HUES6 (cell line): ENCODE data around the gene HDAC4.
A peak's percentile ranks its signal among the peaks of the same experiment; 100 is the strongest.
"Not testable (repeated sequence)": the region's sequence is repeated elsewhere in the genome, so short reads cannot be mapped to it uniquely, and the experiment has no call there.

Source experiments
- H3K27ac ChIP-seq: 2 replicates; pipeline ENCODE4 v1.7.0; 2013; ENCODE audit warnings: low read depth, mild to moderate bottlenecking, low read length, inconsistent platforms
- H3K27me3 ChIP-seq: 2 replicates; pipeline ENCODE4 v1.6.1; 2013; ENCODE audit warnings: low read length; ENCODE audit not compliant: control insufficient read depth, insufficient read depth
- H3K36me3 ChIP-seq: 2 replicates; pipeline ENCODE4 v1.6.1; 2013; ENCODE audit warnings: low read length; ENCODE audit not compliant: control insufficient read depth, insufficient read depth
- H3K4me1 ChIP-seq: 2 replicates; pipeline ENCODE4 v1.6.1; 2013; ENCODE audit warnings: low read length; ENCODE audit not compliant: control insufficient read depth, insufficient read depth
- H3K4me3 ChIP-seq: 2 replicates; pipeline ENCODE4 v1.5.1; 2013; ENCODE audit warnings: low read depth, low read length
- H3K9ac ChIP-seq: one replicate; pipeline ENCODE4 v1.6.1; 2013; ENCODE audit warnings: mild to moderate bottlenecking, low read length
- H3K9me3 ChIP-seq: 2 replicates; pipeline ENCODE4 v1.6.1; 2013; ENCODE audit warnings: low read depth, low read length; ENCODE audit not compliant: control insufficient read depth, insufficient read depth

The HDAC4 gene

GRCh38 chr2:239400596-239401066 lies at the start of gene HDAC4:
Gene HDAC4, minus strand, starts transcription at chr2:239401020. Its CDS starts 48,321 bp downstream, at chr2:239352699.
- no peaks in the 10 kb centered on the region for H3K9me3 ChIP-seq
- H3K27me3 ChIP-seq: no peaks in the 10 kb centered on the region
- H3K4me3 ChIP-seq: peak within 1 kb of the TSS; percentile 88
- peak within 1 kb of the TSS; percentile 100 for H3K27ac ChIP-seq
- no peaks in the 10 kb centered on the region for H3K36me3 ChIP-seq
- H3K4me1 ChIP-seq: peaks cover 15% of the 10 kb centered on the region
- H3K9ac ChIP-seq: peak within 1 kb of the TSS; percentile 100

GRCh38 chr2:239449468-239449867 lies 48.6 kb upstream of the HDAC4 start:
- H3K27ac ChIP-seq, H3K4me3 ChIP-seq, H3K9ac ChIP-seq, H3K4me1 ChIP-seq, H3K27me3 ChIP-seq, H3K36me3 ChIP-seq: not testable (repeated sequence)
- H3K9me3 ChIP-seq: peaks cover 10% of the 10 kb centered on the region

GRCh38 chr2:239445771-239446524 lies 45.1 kb upstream of the HDAC4 start:
- no peaks in the 10 kb centered on the region for H3K36me3 ChIP-seq
- H3K27ac ChIP-seq: no peak overlapping the region
- H3K9ac ChIP-seq: no peak overlapping the region
- H3K4me3 ChIP-seq: no peak overlapping the region
- H3K27me3 ChIP-seq: peaks cover 9% of the 10 kb centered on the region; the same call in 1 of the 2 replicates
- peaks cover 14% of the 10 kb centered on the region for H3K9me3 ChIP-seq
- peaks cover 7% of the 10 kb centered on the region; the same call in 1 of the 2 replicates for H3K4me1 ChIP-seq

- Histone ChIP-seq H3K27me3 (peaks cover 20% of the 10 kb centered on the region; the same call in 1 of the 2 replicates), H3K9me3 (peaks cover 8% of the 10 kb centered on the region), H3K36me3 (no peaks in the 10 kb centered on the region), H3K9ac (no peak overlapping the region), H3K4me3 (no peak overlapping the region), H3K27ac (no peak overlapping the region), H3K4me1 (peaks cover 15% of the 10 kb centered on the region)
Measured at GRCh38 chr2:239444626-239445577, 44.1 kb upstream of the HDAC4 start.

- no peaks in the 10 kb centered on the region for H3K36me3 ChIP-seq
- H3K4me3 ChIP-seq: no peak overlapping the region
- H3K9me3 ChIP-seq: peaks cover 8% of the 10 kb centered on the region
- H3K27ac ChIP-seq: no peak overlapping the region
- peaks cover 15% of the 10 kb centered on the region for H3K4me1 ChIP-seq
- H3K9ac ChIP-seq: no peak overlapping the region
- peaks cover 29% of the 10 kb centered on the region; the same call in 1 of the 2 replicates for H3K27me3 ChIP-seq
Measured at GRCh38 chr2:239443666-239444567, 43.1 kb upstream of the HDAC4 start.

GRCh38 chr2:239443102-239443620 lies 42.3 kb upstream of the HDAC4 start:
- Histone ChIP-seq H3K36me3 (no peaks in the 10 kb centered on the region), H3K9me3 (peaks cover 8% of the 10 kb centered on the region), H3K27me3 (peaks cover 32% of the 10 kb centered on the region; the same call in 1 of the 2 replicates), H3K9ac (no peak overlapping the region), H3K27ac (no peak overlapping the region), H3K4me1 (peaks cover 15% of the 10 kb centered on the region), H3K4me3 (no peak overlapping the region)

GRCh38 chr2:239442192-239442591 lies 41.4 kb upstream of the HDAC4 start:
- peaks cover 32% of the 10 kb centered on the region; the same call in 1 of the 2 replicates for H3K27me3 ChIP-seq
- no peak overlapping the region for H3K4me3 ChIP-seq
- no peak overlapping the region for H3K9ac ChIP-seq
- H3K4me1 ChIP-seq: peaks cover 15% of the 10 kb centered on the region
- no peak overlapping the region for H3K27ac ChIP-seq
- H3K36me3 ChIP-seq: no peaks in the 10 kb centered on the region
- peaks cover 8% of the 10 kb centered on the region for H3K9me3 ChIP-seq

- Histone ChIP-seq H3K9ac (no peak overlapping the region), H3K4me1 (peaks cover 15% of the 10 kb centered on the region), H3K36me3 (no peaks in the 10 kb centered on the region), H3K4me3 (peak overlapping the region; percentile 34; the same call in 1 of the 2 replicates), H3K27me3 (peaks cover 32% of the 10 kb centered on the region; the same call in 1 of the 2 replicates), H3K9me3 (peaks cover 10% of the 10 kb centered on the region), H3K27ac (no peak overlapping the region)
Measured at GRCh38 chr2:239441261-239442078, 40.6 kb upstream of the HDAC4 start.

- Histone ChIP-seq H3K4me1 (peaks cover 15% of the 10 kb centered on the region), H3K27me3 (peaks cover 32% of the 10 kb centered on the region; the same call in 1 of the 2 replicates), H3K9ac (no peak overlapping the region), H3K36me3 (no peaks in the 10 kb centered on the region), H3K4me3 (peak overlapping the region; percentile 34; the same call in 1 of the 2 replicates), H3K9me3 (peaks cover 7% of the 10 kb centered on the region), H3K27ac (no peak overlapping the region)
Measured at GRCh38 chr2:239440511-239440959, 39.7 kb upstream of the HDAC4 start.
